Motor neuron (in vitro differentiated cells): ENCODE data around the gene FANK1. TPM values are rescaled to one million over a fixed set of nuclear protein-coding genes. Genes with fewer than 3 reads are reported as not detected.
"Not testable (repeated sequence)": the region's sequence is repeated elsewhere in the genome, so short reads cannot be mapped to it uniquely, and the experiment has no call there.

ENCODE experiments used
- ATAC-seq, 8 experiments: fragments of 200-7000 bp; cut with Tn5 transposase; replicated peaks in 6 of 8; 2 replicates each; pipeline ENCODE4 v1.8.0; 2021; ENCODE audit warnings: mild to moderate bottlenecking in 8 of 8, moderate library complexity in 8 of 8
- H3K27ac ChIP-seq, 2 donors: fragments of 250-450 bp; sonication (Bioruptor Pico); 2 replicates each; pipeline ENCODE4 v1.9.0; 2021; ENCODE audit warnings: antibody characterized with exemption in 2 of 2, mild to moderate bottlenecking in 2 of 2, moderate library complexity in 1 of 2
- H3K4me1 ChIP-seq, 2 donors: fragments of 250-450 bp; sonication (Bioruptor Pico); replicated peaks in 1 of 2; 2 replicates each; pipeline ENCODE4 v1.6.1; 2021; ENCODE audit warnings: antibody characterized with exemption in 2 of 2, mild to moderate bottlenecking in 2 of 2, moderate library complexity in 1 of 2
- H3K4me3 ChIP-seq, 5 donors: fragments of 250-450 bp; sonication (Bioruptor Pico); 2 replicates each; pipeline ENCODE4 v1.9.0; 2021; ENCODE audit warnings: antibody characterized with exemption in 5 of 5, mild to moderate bottlenecking in 5 of 5, moderate library complexity in 4 of 5
- WGBS, 10 experiments: fragments of 450-650 bp; shearing (Covaris generic); methylation state at CpG; one replicate each; pipeline ENCODE4 v1.0.0; 2022; 5-methylcytosine and 5-hydroxymethylcytosine counted together
- in situ Hi-C, 9 experiments: fragments of 400-800 bp; cut with MboI; loops; one replicate each; pipeline ENCODE4 v1.15.0; 2021; ENCODE audit warnings: low sequenced_read_pairs in 9 of 9, low pct_unique_long_range_greater_than_20kb in 2 of 9; ENCODE audit not compliant: unreplicated experiment in 9 of 9
- total RNA-seq, 8 experiments: library from RNA; unstranded; fragments of 300-600 nt; gene quantifications; 2 replicates each; pipeline versions ENCODE4 v1.2.3 to v1.2.4, GENCODE V29; 2022

Gene FANK1
- total RNA-seq, 8 experiments from 2014 or later = 0.99 to 45.9 (median 3.6) TPM

DNA sequence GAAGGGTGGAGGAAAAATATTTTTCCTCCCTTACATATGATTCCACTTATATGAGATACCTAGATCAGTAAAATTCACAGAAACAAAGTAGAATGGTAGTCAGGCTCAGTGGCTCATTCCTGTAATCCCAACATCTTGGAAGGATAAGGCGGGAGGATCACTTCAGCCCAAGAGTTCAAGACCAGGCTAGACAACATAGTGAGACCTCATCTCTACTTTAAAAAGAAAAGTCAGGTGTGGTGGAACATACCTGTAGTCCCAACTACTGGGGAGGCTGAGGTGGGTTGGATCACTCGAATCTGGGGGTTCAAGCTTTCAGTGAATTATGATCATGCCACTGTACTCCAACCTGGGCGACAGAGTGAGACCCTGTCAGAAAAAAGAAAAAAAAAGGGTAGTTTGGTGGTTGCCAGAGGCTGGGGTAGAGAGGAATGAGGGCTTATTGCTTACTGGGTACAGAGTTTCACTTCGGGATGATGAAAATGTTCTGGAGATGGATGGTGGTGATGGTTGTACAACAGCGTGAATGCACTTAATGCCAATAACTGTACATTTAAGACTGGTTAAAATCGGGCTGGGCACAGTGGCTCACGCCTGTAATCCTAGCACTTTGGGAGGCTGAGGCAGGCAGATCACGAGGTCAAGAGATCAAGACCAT is 21.5 kb downstream of the FANK1 start:
- in situ Hi-C loops, H3K4me3 ChIP-seq, ATAC-seq, H3K27ac ChIP-seq, H3K4me1 ChIP-seq: not testable (repeated sequence)
- 25 to 76% (median 47%) methylated on average over 3 to 7 of the region's 8 CpGs; no CpG with 5 or more reads in 1 of the 10 experiments for WGBS, 10 experiments

DNA sequence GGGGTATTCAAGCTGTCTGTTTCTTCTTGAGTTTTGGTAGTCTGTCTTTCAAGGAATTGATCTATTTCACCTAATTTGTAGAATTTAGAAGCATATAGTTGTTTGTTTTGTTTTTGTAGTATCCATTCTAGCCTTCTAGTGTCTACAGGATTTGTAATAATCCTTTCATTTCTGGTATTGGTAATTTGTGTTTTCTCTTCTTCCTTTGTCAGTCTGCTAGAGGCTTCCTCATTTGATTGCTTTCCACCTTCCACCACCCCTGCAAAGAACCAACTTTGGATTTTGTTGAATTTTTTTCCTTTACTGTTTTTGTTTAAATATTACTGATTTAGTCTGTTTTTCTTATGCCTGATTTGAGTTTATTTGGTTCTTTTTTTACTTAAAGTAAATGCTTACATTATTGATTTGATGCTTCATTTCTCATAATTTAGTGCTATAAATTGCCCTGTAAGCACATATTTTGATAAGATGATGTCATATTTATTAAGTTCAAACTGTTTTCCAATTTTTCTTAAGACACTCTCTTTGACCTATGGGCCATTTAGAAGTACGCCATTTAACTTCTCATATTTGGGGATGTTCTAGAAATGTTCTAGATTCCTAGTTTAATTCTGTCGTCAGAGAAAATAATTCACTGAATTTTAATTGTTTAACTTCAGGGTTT is 25.4 kb downstream of the FANK1 start:
- H3K4me3 ChIP-seq, H3K27ac ChIP-seq, ATAC-seq, H3K4me1 ChIP-seq, in situ Hi-C loops: not testable (repeated sequence)
- WGBS, 10 experiments = 80% methylated on average over 2 of the region's 2 CpGs; no CpG with 5 or more reads in 9 of the 10 experiments

DNA sequence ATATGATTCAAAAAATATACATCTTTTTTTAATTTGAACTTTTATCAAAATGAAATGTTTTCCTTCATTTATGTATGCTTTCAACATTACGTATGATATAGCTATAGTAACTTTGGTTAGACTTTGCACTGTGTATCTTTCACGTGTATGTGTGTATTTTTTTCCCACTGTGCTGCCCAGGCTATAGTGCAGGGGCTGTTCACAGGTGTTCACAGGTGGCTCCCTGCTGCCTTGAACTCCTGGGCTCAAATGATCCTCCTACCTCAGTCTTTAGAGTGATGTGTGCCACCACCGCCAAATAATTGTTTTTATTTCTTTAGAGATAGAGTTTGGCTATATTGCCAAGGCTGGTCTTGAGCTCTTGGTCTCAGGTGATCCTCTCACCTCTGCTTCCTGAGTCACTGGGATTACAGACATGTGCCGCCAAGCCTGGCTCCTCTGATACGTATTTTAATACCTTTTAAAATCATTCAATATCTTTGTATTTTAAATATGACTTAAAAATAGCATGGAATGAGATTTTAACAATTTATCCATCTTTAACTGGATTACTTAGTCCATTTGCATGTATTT is 29.0 kb downstream of the FANK1 start:
- H3K4me1 ChIP-seq = no peaks in the 10 kb centered on the region
- in situ Hi-C loops = no loop called here
- no peak overlapping the region for H3K4me3 ChIP-seq
- no peak overlapping the region for H3K27ac ChIP-seq
- ATAC-seq = no peak
- WGBS, 10 experiments = 51 to 100% (median 74%) methylated on average over 2 to 5 of the region's 5 CpGs; no CpG with 5 or more reads in 2 of the 10 experiments

DNA sequence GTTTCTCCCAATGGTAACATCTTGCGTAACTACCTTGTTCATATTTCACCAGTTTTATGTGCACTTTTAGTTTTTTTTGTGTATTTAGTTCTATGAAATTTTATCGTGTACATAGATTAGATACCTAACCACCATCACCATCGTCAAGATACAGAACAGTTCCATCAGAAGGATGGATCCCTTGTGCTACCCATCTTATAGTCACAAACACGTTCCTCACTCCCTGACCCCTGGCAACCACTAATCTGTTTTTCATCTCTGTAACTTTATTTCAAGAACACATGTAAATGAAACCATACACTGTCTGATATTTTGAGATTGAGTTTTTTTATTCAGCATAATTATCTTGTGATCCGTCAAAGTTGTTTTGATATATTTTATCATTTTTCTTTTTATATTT is 29.9 kb downstream of the FANK1 start:
- Histone ChIP-seq H3K4me1 (no peaks in the 10 kb centered on the region), H3K27ac (no peak overlapping the region), H3K4me3 (no peak overlapping the region)
- no peak for ATAC-seq
- in situ Hi-C loops = no loop called here
- 25 to 69% (median 48%) methylated on average over 4 to 5 of the region's 5 CpGs for WGBS, 10 experiments

DNA sequence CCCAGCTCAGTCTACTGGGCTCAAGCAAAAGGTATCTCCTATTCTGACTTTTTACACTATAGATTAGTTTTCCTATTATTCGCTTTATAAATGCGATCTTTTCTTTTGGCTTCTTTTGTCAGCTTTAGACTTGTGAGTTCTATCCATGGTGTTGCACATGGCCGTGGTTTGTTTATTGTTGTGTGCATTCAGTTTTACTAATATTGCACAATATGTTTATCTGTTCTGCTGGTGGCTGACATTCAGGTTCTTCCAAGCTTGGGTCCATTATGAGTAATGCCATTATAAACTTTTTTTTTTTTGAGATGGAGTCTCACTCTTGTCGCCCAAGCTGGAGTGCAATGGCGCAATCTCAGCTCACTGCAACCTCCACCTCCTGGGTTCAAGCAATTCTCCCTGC is 30.9 kb downstream of the FANK1 start:
- H3K27ac ChIP-seq, ATAC-seq, H3K4me1 ChIP-seq, H3K4me3 ChIP-seq, in situ Hi-C loops: not testable (repeated sequence)
- WGBS, 10 experiments = 35 to 87% (median 64%) methylated on average over 2 to 5 of the region's 5 CpGs; no CpG with 5 or more reads in 3 of the 10 experiments

DNA sequence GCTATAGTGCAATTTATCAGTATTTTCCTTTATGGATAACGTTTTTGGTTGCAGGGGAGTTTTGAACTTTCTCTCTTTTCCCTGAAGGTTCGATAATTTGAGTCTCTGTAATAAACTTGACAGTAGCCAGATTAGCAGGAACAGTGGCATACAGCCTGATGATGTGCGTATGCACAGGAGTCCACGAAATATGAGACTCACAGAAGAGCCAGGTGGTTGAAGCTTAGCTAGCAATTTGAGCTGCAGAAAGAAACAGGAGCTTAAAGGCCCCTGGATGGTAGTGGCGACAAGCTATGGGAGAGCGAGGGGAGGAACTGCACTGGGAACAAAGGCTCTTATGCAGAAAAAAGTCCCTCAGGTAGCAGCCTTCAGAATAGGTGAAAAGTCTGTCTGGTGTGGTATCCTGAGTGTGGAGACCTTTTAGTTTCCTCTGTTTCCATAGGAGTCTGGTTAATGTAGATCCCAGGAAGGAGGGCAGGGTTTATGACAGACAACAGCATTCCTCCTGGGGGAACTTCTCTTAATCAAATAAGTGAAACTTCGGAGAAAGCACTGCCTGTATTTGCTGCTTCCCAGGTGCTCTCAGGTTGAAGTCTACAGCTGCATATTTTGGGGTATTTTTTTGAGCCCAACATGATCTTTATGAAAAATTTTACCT is 32.7 kb downstream of the FANK1 start:
- WGBS, 10 experiments = 42 to 93% (median 80%) methylated on average over 3 to 6 of the region's 7 CpGs
- in situ Hi-C loops = no loop called here
- Histone ChIP-seq H3K4me3 (no peak overlapping the region), H3K4me1 (no peaks in the 10 kb centered on the region), H3K27ac (no peak overlapping the region)
- no peak for ATAC-seq

DNA sequence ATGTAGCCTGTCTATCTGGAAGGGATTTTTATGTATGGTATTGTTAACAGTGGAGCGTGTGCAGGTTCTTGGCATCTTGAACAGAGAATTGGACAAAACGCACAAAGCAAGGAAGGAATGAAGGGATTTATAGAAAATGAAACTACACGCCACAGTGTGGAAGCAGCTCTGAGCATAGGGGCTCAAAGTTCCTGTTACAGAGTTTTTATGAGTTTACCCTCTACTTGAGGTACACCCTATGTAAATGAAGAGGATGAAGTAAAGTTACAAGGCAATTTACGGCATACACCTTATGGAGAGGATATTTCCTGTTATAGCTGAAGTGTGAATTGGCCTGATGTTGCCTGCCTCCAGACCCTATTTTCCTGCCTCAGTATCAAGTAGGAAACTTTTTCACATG is 33.3 kb downstream of the FANK1 start:
- Histone ChIP-seq H3K4me3 (no peak overlapping the region), H3K4me1 (no peaks in the 10 kb centered on the region), H3K27ac (no peak overlapping the region)
- ATAC-seq = no peak
- WGBS, 10 experiments = 52 to 100% (median 98%) methylated on average over 1 to 4 of the region's 4 CpGs; no CpG with 5 or more reads in 2 of the 10 experiments
- in situ Hi-C loops = no loop called here

DNA sequence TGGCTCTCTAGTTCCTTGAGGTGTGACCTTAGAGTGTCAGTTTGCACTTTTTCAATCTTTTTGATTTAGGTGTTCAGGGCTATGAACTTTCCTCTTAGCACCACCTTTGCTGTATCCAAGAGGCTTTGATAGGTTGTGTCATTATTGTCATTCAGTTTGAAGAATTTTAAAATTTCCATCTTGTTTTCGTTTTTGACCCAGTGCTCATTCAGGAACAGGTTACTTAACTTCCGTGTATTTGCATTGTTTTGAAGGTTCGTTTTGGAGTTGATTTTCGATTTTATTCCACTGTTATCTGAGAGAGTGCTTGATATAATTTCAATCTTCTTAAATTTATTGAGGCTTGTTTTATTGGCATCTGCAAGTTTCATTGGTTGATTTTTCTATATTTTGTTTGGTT is 37.3 kb downstream of the FANK1 start:
- H3K4me3 ChIP-seq = no peak overlapping the region
- no peak overlapping the region for H3K27ac ChIP-seq
- no peak for ATAC-seq
- in situ Hi-C loops = no loop called here
- H3K4me1 ChIP-seq = no peaks in the 10 kb centered on the region
- WGBS, 10 experiments = 22 to 79% (median 66%) methylated on average over 3 to 4 of the region's 4 CpGs

DNA sequence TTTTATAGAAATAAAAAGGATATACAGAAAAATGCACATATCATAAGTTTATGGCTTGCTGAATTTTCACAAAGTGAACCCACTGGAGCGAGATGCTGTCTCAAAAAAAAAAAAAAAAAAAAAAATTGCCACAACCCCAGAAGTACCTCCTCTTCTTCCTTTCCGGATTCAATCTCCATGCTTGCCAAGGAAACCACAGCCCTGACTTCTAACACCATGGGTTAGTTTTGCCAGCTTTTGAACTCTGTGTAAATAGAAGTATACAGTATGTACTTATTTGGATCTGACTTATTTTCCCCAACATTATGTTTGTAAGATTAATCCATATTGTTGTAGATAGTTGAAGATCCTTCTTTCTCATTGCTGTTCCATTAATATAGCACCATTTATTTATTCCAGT is 40.0 kb downstream of the FANK1 start:
- no peaks in the 10 kb centered on the region for H3K4me1 ChIP-seq
- no peak overlapping the region for H3K4me3 ChIP-seq
- no peak for ATAC-seq
- WGBS, 10 experiments = 18 to 100% (median 78%) methylated on average over 1 to 2 of the region's 2 CpGs
- in situ Hi-C loops = no loop called here
- H3K27ac ChIP-seq = no peak overlapping the region

DNA sequence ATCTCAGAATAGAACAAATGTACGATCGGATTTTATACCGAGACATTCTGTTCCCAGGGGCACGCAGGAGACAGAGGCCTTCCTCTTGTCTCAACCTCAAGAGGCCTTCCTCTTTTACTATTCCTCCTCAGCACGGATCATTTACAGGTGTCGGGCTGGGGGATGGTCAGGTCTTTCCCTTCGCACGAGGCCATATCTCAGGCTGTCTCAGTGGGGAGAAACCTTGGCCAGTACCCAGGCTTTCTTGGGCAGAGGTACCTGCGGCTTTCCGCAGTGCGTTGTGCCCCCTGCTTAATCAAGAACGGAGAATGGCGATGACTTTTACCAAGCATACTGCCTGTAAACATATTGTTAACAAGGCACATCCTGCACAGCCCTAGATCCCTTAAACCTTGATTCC is 44.2 kb downstream of the FANK1 start:
- Histone ChIP-seq H3K4me3 (no peak overlapping the region), H3K27ac (no peak overlapping the region), H3K4me1 (no peaks in the 10 kb centered on the region)
- ATAC-seq = no peak
- 70 to 100% (median 91%) methylated on average over 2 to 8 of the region's 13 CpGs; no CpG with 5 or more reads in 5 of the 10 experiments for WGBS, 10 experiments
- in situ Hi-C loops = no loop called here

DNA sequence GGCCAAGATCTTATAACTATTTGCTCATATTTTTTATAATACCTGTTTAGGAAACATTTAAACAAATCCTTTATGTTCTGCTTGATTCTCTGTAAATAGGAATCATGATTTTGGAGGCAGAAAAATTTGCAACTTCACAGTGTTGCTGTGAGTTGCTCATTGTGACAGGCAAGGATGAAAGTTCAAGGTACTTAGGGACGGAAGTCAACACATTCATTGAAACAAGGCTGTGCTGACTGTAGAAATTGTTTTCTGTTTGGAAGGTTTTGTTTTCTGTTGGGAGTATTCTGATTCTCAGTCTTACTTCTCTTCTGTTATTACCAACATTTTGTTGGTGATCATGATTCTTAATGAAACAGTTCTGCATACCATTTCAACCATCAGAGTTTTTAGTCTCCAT is 54.9 kb downstream of the FANK1 start:
- no peaks in the 10 kb centered on the region for H3K4me1 ChIP-seq
- no peak overlapping the region for H3K4me3 ChIP-seq
- in situ Hi-C loops = no loop called here
- no peak for ATAC-seq
- H3K27ac ChIP-seq = no peak overlapping the region
- whole genome bisulfite sequencing, 10 experiments = 0 to 100% (median 75%) methylated on average over 1 of the region's 1 CpG; no CpG with 5 or more reads in 3 of the 10 experiments

DNA sequence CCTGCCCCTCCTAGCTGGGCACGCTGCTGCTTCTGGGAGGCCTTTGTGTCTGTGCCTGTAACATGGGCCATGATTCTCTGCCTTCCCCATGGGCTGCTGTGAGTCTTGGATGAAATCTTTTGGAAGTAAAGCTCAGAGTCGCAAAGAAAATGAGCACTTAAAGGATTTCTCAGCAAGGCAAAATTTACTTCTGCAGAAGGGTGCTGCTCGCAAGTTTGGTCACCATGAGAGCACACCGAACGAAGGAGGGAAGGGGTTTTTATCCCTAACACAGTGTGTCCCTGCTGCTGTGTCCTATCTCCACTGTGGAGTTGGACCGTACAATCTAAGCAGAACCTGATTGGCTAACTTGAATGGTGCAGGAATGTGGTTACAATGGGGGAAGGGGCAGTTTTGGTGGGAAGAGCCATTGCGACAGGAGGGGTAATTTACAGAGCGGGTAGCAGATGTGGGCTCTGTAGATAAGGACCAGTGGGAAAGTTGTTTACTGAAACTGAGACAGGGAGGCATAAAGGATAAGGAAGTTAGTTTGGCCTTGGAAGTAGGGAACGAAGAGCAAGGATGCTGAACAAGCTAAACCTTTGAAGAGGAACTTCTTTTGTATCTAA is 57.5 kb downstream of the FANK1 start:
- Histone ChIP-seq H3K4me1 (no peaks in the 10 kb centered on the region), H3K27ac (no peak overlapping the region), H3K4me3 (no peak overlapping the region)
- in situ Hi-C loops = no loop called here
- ATAC-seq = no peak
- WGBS, 10 experiments = 47 to 100% (median 93%) methylated on average over 1 to 7 of the region's 9 CpGs

DNA sequence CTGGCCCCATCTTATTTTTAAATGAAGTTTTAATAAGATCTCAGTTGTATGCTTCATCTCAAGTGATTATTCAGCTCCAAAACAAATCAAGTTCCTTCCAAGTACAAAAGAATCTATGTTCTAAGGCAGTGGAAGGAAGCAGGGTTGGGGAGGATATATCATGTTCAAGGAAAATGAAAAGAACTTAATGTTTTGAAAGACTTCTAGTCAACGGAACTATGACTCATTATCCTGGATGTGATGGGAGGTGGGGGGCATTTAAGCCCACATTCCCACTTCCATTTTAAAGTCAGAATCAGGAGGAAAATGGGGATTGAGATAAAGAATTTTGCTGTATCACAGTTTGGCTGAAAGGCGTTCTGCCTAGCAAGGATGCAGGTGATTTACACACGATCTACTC is 59.4 kb downstream of the FANK1 start:
- Histone ChIP-seq H3K4me1 (no peaks in the 10 kb centered on the region), H3K27ac (no peak overlapping the region), H3K4me3 (no peak overlapping the region)
- WGBS, 10 experiments = 17 to 100% (median 85%) methylated on average over 1 to 3 of the region's 3 CpGs; no CpG with 5 or more reads in 5 of the 10 experiments
- in situ Hi-C loops = no loop called here
- no peak for ATAC-seq
